Measurements from ENCODE around the gene LAMC3. TPM values are rescaled to one million over a fixed set of nuclear protein-coding genes. Genes with fewer than 3 reads are reported as not detected.

LAMC3 gene
- polyA plus RNA-seq, 1 experiment: 0.01 TPM

- CTCF ChIA-PET: interaction anchor here (0.7 to 6.6 kb wide), 12 partner anchors 10 to 347 kb away, joined by 3 to 61 read pairs (median 3); no protein-coding TSS in a partner anchor
- POLR2A ChIA-PET: no interaction called here
- TF ChIP-seq CTCF (IDR thresholded peaks at IDR 0.05; ENCODE audit: insufficient read depth, low read depth, low read length): no peak
- Histone ChIP-seq H3K27me3 (ENCODE audit: control insufficient read depth, insufficient read depth, low read length) (no peaks in the 10 kb centered on the region; the same call in 1 of the 2 replicates), H3K4me3 (ENCODE audit: low read depth, low read length) (no peak overlapping the region), H3K36me3 (ENCODE audit: control insufficient read depth, insufficient read depth, low read length) (no peaks in the 10 kb centered on the region)
- DNase-seq (ENCODE audit: low read depth): no peak
Measured at GRCh38 chr9:131053896-131054295, 44.9 kb downstream of the LAMC3 start.

GRCh38 chr9:131056781-131057506 lies 48.0 kb downstream of the LAMC3 start:
- ChIA-PET POLR2A (no interaction called here), CTCF (interaction anchor here (0.6 to 6.6 kb wide), 33 partner anchors 8 to 356 kb away, joined by 3 to 61 read pairs (median 5); partner anchors contain the start of gene NUP214)
- Histone ChIP-seq H3K36me3 (ENCODE audit: control insufficient read depth, insufficient read depth, low read length) (no peaks in the 10 kb centered on the region), H3K27me3 (ENCODE audit: control insufficient read depth, insufficient read depth, low read length) (no peaks in the 10 kb centered on the region), H3K4me3 (ENCODE audit: low read depth, low read length) (no peak overlapping the region)
- DNase-seq (ENCODE audit: low read depth): no peak
- TF ChIP-seq CTCF (IDR thresholded peaks at IDR 0.05; ENCODE audit: insufficient read depth, low read depth, low read length): no peak

- TF ChIP-seq CTCF (IDR thresholded peaks at IDR 0.05; ENCODE audit: insufficient read depth, low read depth, low read length): no peak
- no peak for DNase-seq (ENCODE audit: low read depth)
- Histone ChIP-seq H3K27me3 (ENCODE audit: control insufficient read depth, insufficient read depth, low read length) (0 out of 2 replicates have a peak, but pooled peaks cover 2% of the 10 kb centered on the region), H3K4me3 (ENCODE audit: low read depth, low read length) (no peak overlapping the region), H3K36me3 (ENCODE audit: control insufficient read depth, insufficient read depth, low read length) (no peaks in the 10 kb centered on the region)
- ChIA-PET POLR2A (no interaction called here), CTCF (interaction anchor here (0.7 to 0.8 kb wide), 3 partner anchors 15 to 105 kb away, joined by 3 read pairs; no protein-coding TSS in a partner anchor)
Measured at GRCh38 chr9:131060900-131061630, 52.1 kb downstream of the LAMC3 start.

GRCh38 chr9:131062969-131063368 lies 54.0 kb downstream of the LAMC3 start:
- no peak for DNase-seq (ENCODE audit: low read depth)

More at GRCh38 chr9:131062969-131063368, 54.0 kb downstream of the LAMC3 start:
- no peak for TF ChIP-seq CTCF (IDR thresholded peaks at IDR 0.05; ENCODE audit: insufficient read depth, low read depth, low read length)
- ChIA-PET CTCF (interaction anchor here (1.1 to 1.6 kb wide), 3 partner anchors 10 to 16 kb away, joined by 3 to 6 read pairs (median 5); no protein-coding TSS in a partner anchor), POLR2A (no interaction called here)
- no peak overlapping the region for H3K4me3 ChIP-seq (ENCODE audit: low read depth, low read length)
- H3K27me3 ChIP-seq (ENCODE audit: control insufficient read depth, insufficient read depth, low read length): peaks cover 6% of the 10 kb centered on the region; the same call in 1 of the 2 replicates
- no peaks in the 10 kb centered on the region for H3K36me3 ChIP-seq (ENCODE audit: control insufficient read depth, insufficient read depth, low read length)
